GM18907 (cell line): Measurements from ENCODE around the gene RNF150.
"Not testable (repeated sequence)": the region's sequence is repeated elsewhere in the genome, so short reads cannot be mapped to it uniquely, and the experiment has no call there.

Experiments
- ATAC-seq: cut with Tn5 transposase; IDR thresholded peaks from one replicate; pipeline ENCODE4 v1.9.1; 2021; ENCODE audit warnings: mild to moderate bottlenecking, moderate library complexity; ENCODE audit not compliant: unreplicated experiment

Gene RNF150

DNA sequence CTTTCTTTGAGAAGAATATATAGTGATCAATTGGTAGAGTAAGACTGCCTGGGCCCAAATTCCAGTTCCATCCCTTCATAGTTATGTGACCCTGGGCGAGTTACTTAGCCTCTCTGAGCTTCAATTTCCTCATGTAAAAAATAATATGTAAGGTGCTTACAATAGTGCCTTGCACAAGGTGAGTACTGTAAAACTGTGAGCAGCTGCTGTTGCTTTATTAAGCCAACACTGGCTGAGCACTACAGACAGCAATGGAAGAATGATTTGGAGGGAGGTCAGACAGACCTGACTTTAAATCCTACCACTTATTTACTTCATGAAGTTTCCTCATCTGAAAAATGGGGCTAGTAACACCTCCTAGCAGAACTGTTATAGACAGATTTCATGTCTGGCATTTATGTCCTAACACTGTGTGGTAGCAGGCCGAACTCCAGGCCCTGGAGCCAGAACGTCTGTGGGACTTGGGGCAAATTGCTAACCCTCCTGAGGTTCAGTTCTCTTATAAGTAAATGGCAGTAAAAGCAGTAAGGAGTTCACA, 53.8 kb downstream of the RNF150 start:
- no peak for ATAC-seq

DNA sequence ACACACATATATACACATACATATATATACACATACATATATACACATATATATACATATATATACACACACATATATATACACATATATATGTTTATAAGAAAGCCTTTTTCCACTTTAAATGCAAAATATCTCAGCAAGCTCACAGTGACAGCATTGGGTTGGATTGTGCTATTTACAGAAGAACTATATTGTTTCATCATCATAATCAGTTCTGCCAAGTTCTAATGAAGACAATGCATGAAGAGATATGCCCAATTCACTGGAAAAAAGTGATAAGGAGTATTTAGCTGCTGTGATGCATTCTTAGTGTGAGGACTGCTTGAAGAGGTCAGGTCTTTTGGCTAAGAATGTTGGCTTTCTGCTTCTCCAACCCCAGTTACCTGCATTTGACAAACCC, 54.4 kb downstream of the RNF150 start:
- no peak for ATAC-seq

DNA sequence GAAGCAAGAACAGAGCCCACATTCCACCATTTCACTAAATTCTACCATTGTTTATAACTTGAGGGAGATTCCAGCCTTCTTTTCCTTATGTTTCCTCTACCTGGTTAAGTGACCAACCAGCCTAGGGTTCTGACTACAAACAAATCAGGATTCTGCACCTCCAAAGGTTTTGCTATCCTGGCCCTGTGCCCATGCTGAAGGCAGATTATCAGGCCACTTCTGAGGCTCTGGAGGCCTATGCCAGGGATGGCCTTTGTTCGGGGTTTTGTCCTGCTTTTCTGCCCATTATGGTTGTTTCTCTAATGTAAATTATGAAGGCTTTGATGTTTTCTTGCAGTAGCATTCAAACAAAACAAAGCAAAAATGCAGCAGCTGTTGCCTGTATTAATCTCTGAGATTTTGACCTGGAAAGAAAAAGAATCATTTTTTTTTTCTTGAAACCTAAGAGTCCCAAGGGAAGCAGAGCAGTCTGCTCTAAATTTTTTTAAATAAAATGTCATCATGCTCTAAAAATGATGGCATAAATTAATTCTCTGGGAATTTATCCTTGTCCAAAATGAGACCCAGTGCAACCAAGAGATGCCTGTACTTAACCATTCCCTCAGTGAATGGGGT, 55.6 kb downstream of the RNF150 start:
- ATAC-seq, result no peak

DNA sequence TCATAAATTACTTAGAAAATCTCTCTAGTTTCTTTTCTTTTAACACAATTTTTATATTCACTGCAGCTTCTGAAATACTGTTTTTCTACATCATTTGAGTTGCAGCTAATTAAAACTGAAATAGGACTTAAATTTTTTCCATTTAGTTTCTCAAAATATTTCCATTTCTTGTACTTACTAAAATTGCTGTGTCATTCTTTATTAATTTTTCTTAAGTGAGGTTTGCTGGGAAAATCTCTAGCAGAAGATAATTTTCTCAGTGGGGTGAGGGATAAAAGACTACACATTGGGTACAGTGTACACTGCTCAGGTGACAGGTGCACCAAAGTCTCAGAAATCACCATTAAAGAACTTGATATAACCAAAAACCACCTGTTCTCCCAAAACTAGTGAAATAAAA, 57.7 kb downstream of the RNF150 start:
- ATAC-seq, result no peak

DNA sequence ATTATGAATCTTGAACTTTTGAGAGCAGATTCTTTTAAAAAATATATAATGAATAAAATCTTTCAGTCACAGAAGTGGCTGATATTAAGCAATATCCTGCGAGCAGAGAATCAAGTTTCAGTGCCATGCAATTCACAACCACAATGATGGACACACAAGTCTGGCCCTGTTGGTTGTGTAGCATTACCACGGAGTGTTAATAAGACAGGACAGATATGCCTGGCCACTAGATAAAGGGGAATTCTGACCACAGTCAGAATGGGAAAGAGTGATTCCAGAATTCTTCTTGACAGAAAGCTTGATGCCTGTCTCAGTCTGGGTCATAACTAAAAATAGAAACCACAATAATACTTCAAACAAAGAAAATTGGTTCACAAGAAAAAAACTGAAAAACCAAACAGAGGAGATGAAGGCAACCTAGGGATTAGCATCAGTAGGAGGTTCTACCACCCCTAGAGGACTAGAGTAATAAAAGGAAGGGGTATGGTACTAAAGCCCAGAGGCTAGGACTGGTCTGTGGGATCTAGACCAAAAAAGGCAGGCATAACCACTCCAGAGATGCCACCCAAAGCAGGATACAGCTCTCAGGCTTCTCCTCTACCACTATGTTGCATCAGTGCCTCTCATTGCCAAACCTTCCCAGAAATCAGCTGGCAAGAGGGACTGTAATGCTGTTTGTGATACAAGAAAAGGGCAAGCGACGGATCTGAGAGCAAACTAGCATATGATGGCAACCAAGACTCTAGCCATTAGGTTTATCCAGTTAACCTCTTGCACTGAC, 59.0 kb downstream of the RNF150 start:
- no peak for ATAC-seq

DNA sequence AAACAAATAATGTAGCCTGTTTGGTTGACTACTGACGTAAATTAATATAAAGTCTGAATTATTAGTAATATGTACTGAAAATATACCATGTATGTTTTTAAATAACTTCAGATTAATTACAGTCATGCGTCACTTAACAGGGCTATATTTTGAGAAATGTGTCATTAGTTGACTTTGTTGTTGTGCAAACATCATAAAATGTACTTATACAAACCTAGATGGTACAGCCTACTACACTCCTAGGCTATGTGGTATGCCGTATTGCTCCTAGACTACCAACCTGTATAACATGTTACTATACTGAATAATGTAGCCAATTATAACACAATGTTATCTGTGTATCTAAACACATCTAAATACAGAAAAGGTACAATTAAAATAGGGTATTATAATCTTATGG, 66.6 kb downstream of the RNF150 start:
- ATAC-seq, result no peak

DNA sequence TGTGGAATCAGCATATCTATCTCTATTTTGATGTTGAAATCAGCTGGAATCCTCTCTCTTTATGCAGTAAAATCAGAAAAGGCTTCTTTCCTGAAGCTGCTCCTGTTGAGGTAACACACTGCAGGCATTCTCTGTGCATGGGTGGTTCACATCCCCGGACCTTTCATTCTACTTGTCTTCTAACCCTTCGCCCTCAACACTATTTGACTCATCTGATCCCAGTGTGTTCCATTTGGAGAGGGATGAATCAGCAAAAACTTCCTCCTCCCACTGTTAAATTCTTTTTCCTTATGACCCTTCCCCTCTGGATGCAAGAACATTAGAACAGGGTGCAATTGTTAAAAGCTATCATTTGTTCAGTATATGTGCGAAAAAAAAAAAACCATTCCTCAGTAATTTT, 67.4 kb downstream of the RNF150 start:
- ATAC-seq, result no peak

DNA sequence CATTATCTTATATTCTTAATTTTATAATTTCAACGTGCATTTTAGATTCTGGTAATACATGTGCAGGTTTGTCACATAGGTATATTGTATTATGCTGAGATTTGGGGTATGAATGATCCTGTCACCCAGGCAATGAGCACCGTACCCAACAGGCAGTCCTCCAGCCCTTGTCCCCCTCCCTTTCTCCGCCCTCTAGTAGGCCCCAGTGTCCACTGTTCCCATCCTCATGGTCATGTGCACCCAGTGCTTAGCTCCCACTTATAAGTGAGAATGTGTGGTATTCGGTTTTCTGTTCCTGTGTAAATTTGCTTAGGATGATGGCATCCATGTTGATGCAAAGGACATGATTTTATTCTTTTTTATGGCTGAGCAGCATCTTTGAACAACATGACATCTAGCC, 70.6 kb downstream of the RNF150 start:
- no peak for ATAC-seq

DNA sequence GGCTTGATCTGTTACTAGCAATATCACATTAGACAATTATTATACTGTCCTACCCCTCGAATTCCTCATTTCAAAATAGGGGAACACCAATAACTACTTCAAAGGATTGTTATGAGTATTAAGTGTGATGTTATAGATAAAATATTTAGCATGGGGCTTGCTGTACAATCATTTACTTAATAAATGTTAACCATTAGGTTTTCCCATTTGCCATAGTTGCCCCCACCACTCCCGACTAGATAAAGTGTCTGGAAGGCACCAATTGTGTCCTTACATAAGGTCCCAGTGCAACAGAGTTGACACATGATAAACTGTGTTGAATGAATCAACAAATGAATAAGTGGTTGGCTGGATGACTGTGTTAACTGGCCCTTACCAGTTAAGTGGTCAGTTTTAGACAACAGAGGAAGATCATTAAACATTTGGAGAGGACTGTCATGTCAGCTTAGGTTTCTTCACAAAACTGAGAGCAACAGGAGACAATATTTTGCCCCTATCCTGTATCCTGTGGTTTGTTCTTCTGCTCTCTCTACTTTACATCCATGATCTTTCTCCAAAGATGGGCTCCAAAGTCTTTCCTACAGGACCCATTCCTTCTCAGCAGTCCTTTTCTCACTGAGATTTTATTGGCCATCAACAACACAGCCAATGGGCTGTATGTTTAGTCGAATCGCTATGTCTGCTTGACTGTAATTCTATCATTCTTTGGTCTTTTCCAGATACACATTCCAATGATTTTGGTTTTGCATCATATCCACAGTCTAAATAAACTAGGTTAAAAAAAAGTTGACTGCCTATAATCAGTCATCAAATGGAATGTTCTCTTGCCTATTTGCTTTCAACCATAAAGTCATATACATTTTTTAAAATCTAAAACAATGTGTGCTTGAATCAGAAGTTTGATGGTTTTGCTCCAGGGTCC, 74.4 kb downstream of the RNF150 start:
- no peak for ATAC-seq

DNA sequence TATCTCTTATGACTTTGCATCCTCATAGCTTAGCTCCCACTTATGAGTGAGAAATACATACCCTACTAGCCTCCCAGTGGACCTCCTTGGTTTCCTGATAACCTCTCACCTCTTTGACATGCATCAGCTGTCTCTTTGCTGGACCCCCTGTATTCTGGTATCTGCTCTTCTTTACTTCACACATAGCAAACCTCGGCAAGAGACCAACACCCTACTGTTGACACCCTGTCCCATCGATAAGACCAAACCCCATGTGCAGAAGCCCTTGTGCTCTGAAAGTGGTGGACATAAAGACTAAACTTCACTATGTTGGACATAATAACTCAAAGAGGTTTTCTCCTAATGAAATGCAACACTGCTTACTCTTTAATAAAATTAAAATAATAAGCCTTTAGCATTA, 75.7 kb downstream of the RNF150 start:
- no peak for ATAC-seq

DNA sequence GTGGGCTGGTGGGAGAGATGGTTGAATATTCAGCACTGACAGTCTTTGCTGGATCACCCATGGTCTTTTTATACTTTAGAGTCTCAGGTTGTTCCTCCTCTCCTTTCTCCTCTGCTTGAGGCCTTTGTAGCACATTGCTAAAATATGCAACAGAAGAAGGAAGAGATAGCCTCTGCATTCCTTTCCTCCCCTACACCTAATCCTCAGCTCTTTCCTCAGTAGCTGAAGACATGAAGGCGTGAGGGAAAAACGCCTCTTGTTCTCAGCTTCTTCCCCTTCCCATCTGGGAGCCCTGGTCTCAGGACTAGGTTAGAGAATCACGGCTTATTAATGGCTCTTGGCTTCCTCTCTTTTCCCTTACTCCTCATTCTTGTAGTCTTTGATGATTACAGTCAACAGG, 76.8 kb downstream of the RNF150 start:
- no peak for ATAC-seq

DNA sequence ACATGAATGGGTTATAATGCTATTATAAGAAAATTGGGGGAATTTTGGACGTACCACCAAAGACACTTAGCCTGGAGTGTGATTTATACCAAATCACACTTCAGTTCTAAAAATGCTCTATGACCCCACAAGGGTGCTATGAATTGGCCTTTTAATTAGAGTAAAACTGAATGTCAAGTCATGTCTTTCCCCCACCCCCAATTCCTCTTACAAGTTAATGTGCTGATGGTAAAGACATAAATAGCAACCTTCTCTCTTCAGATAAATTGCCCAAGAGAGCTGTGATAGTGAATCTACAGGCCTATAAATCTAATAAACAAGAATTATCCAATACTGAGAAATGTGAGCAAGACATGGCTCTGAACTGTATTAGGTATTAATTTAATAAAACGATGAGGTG, 78.8 kb downstream of the RNF150 start:
- no peak for ATAC-seq

DNA sequence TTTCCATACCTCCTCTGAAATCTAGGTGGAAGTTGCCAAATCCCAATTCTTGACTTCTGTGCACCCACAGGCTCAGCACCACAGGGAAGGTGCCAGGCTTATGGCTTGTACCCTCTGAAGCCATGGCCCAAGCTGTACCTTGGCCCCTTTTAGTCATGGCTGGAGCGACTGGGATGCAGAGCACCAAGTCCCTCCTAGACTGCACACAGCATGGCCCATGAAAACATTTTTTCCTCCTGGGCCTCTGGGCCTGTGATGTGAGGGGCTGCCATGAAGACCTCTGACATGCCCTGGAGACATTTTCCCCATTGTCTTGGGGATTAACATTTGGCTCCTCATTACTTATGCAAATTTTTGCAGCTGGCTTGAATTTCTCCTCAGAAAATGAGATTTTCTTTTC, 82.3 kb downstream of the RNF150 start:
- not testable (repeated sequence) for ATAC-seq

DNA sequence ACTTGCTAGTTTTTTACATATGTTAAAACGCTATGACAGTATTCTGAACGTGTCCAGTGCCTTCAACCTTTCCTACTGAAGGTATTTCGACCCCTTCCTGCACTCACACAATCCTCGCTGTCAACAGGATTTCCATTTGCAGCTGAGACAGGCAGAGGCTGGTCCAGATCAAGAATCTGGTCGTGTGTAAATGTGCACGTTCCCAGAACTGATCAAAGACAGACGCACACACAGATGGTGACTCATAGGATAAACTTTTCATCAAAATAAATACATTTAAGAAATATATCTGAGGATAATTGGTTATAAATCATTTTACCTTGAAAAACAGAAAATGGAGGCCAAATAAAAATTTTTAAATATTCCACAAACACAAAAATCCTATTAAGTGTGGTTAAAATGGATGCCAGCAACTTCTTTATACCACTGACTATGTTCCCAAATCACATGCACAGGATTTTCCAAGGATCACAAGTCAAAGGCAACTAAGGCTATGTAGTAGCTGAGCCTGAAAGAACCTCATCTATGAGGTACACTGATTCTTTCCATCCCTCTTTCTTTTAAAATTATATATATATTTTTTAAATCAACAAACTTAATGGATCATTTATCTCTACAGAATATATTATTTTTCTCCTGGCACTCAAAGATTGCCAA, 85.9 kb downstream of the RNF150 start:
- ATAC-seq, result no peak

DNA sequence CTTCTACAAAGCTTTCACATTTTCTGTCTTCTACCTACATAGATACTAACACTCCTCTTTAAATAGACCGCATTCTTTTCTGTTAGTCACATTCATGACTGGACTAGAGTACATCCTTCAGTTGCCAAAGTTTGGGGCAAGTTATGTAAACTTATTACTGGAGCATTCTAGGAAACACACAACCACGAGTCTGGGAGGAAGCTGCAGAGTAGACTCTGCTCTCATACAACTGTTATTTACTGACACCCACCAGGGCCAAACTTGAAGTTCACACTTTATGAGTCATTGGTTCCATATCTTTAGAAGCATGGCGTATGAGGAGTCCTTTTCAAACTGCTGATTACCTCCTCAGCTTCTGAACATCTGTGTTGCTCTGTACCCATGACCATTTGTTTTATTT, 87.0 kb downstream of the RNF150 start:
- ATAC-seq, result no peak

DNA sequence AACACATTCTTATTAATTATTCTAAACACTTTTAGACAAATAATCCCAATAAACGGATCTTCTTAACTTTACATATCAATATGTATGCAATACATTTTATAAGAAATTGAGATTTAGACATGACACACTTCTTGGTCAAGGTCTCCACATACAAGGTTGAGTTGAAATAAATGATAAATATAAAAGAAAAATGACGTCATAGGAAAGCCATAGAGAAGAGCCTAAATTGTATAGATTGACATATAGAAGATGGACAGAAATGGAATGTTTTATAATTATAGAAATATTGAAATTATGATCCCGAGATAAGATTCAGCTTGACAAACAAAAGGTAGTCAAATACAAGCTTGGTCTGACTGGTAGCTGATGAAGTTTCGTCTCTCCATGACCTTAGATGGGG, 87.4 kb downstream of the RNF150 start:
- no peak for ATAC-seq

DNA sequence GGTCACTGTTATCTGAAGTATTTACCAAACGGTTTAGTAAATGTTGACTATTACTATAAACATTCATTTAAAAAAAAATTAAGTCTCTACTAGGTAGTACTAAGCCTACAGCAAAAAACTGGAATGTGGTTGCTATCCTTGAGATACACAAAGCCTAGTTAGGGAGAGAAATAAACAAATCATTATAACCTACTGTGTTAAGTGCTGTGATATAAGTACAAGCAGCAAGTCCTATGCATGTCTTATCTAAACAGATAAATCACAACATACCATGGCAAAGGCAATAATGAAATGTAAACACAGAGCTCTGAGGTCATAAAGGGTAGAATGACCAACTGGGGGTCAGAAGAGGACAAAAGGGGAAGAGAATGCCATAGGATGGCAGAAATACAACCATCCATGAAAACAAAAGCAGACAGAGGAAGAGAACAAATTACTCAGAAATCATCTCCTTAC, 92.2 kb downstream of the RNF150 start:
- ATAC-seq, result no peak

DNA sequence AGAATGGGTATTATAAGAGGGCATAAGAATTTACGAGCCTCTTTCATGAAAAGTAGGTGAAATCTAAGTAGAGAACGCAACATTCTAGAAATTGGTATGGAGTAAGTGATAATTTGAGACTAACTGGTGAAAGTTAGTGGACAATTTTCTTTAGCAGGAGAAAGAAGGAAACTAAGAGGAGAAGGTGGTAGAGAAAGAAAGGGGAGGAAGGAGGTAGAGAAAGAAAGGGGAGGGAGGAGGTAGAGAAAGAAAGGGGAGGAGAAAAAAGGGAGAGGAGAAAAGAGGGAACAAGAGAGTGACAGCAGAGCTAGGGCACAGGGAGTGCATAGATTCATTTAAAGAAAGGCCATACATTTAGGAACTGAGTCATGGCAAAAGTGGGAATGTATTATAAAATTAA, 94.1 kb downstream of the RNF150 start:
- ATAC-seq, result no peak

DNA sequence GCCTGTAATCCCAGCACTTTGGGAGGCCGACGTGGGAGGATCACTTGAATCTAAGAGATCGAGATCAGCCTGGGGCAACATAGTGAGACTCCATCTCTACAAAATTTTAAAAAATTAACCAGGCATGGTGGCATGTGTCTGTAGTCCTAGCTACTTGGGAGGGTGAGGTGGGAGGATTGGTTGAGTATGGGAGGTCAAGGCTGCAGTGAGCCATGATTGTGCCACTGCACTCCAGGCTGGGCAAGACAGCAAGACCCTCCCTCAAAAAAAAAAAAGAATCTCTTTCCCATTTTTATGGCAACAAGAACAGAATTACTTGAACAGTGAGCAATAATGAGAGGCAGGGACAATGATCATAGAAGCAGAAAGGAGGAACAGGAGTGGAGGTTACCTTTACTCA, 94.8 kb downstream of the RNF150 start:
- ATAC-seq, result no peak

DNA sequence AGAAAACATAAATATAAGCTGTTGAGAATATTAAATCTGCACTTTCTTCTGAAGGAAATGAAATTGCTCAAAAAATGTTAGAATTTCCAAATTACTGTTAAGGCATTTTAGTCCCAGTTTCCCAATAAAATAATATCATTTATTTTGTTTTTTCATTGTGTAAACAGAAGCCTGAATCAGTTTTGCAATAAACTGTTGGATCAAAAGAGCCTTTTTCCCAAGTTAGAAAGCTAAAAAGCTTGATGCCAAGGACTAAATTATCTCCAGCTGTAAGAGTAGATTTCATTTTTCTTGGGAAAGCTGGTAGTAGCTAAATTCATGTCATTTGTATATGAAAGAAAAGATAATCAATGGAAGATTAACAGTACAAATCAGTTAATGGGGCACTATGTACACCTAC, 95.8 kb downstream of the RNF150 start:
- ATAC-seq, result no peak

DNA sequence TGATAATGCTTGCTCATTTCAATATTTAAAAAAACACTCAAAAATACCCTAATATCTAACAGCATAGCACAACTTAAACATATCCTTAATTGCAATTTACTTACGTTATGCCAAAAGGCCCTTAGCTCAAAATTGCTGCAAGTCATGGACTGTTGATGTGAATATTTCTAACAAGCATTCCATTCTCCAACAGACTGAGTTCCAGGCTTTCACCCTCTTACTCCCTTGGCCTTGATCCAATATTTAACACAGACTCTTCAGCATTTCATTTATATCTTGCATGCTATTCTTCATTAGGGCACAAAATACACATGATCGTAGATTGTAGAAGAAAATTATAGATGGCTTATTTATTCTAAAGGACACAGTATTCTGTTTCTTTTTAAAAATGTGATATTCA, 96.5 kb downstream of the RNF150 start:
- no peak for ATAC-seq
